ENCODE results near the gene TGFA.

- TF ChIP-seq, protein P1, sequence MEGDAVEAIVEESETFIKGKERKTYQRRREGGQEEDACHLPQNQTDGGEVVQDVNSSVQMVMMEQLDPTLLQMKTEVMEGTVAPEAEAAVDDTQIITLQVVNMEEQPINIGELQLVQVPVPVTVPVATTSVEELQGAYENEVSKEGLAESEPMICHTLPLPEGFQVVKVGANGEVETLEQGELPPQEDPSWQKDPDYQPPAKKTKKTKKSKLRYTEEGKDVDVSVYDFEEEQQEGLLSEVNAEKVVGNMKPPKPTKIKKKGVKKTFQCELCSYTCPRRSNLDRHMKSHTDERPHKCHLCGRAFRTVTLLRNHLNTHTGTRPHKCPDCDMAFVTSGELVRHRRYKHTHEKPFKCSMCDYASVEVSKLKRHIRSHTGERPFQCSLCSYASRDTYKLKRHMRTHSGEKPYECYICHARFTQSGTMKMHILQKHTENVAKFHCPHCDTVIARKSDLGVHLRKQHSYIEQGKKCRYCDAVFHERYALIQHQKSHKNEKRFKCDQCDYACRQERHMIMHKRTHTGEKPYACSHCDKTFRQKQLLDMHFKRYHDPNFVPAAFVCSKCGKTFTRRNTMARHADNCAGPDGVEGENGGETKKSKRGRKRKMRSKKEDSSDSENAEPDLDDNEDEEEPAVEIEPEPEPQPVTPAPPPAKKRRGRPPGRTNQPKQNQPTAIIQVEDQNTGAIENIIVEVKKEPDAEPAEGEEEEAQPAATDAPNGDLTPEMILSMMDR (IDR thresholded peaks at IDR 0.05), result no peak
- no peak for TF ChIP-seq POLR2A (IDR thresholded peaks at IDR 0.05)
Measured at GRCh38 chr2:70528276-70528675, 25.4 kb downstream of the TGFA start.

Data from body of pancreas (tissue), 4 donors.